NCI-H526 (cell line): ENCODE data around the gene ATP1A1.

Source experiments
- DNase-seq, 2 experiments: peaks; one replicate each; lab custom pipeline; 2025; lab: John Stamatoyannopoulos, UW

ATP1A1 gene

GRCh38 chr1:116372651-116373430, at the start of gene ATP1A1:
TSS of gene ATP1A1 (plus strand) at chr1:116373244. CDS start at chr1:116373512, 268 bp downstream.
- DNase-seq = peak; percentile 88 to 99

GRCh38 chr1:116323491-116323890, 49.6 kb upstream of the ATP1A1 start:
- DNase-seq = peak in 1 of 2 experiments; percentile 7

GRCh38 chr1:116324411-116324810, 48.6 kb upstream of the ATP1A1 start:
- DNase-seq = no peak

- no peak for DNase-seq
These were observed 47.9 kb upstream of the ATP1A1 start for GRCh38 chr1:116325104-116325503.

GRCh38 chr1:116325922-116326321, 47.1 kb upstream of the ATP1A1 start:
- DNase-seq = no peak

GRCh38 chr1:116326486-116326885, 46.6 kb upstream of the ATP1A1 start:
- DNase-seq = peak; percentile 5 to 34

GRCh38 chr1:116328671-116329070, 44.4 kb upstream of the ATP1A1 start:
- no peak for DNase-seq

- peak; percentile 72 to 84 for DNase-seq
These were observed 43.3 kb upstream of the ATP1A1 start for GRCh38 chr1:116329524-116330341.

- peak; percentile 90 to 94 for DNase-seq
These were observed 42.7 kb upstream of the ATP1A1 start for GRCh38 chr1:116330342-116330652.

- DNase-seq = no peak
These were observed 42.2 kb upstream of the ATP1A1 start for GRCh38 chr1:116330846-116331245.

- peak; percentile 18 to 57 for DNase-seq
These were observed 41.5 kb upstream of the ATP1A1 start for GRCh38 chr1:116331523-116331922.

- peak; percentile 89 to 91 for DNase-seq
These were observed 40.6 kb upstream of the ATP1A1 start for GRCh38 chr1:116332451-116332850.

- peak; percentile 98 to 100 for DNase-seq
These were observed 39.7 kb upstream of the ATP1A1 start for GRCh38 chr1:116333171-116334014.

GRCh38 chr1:116334015-116334547, 39.0 kb upstream of the ATP1A1 start:
- peak; percentile 81 to 91 for DNase-seq

- DNase-seq = peak; percentile 63 to 74
These were observed 38.0 kb upstream of the ATP1A1 start for GRCh38 chr1:116334868-116335635.

GRCh38 chr1:116335850-116336624, 37.0 kb upstream of the ATP1A1 start:
- DNase-seq = peak; percentile 23 to 57

- no peak for DNase-seq
These were observed 35.6 kb upstream of the ATP1A1 start for GRCh38 chr1:116337398-116337797.

- DNase-seq = no peak
These were observed 34.6 kb upstream of the ATP1A1 start for GRCh38 chr1:116338400-116338799.

GRCh38 chr1:116340506-116341231, 32.4 kb upstream of the ATP1A1 start:
- DNase-seq = no peak

GRCh38 chr1:116343019-116343418, 30.0 kb upstream of the ATP1A1 start:
- no peak for DNase-seq
